ENCODE measurements around the gene FAM9C.

DNA sequence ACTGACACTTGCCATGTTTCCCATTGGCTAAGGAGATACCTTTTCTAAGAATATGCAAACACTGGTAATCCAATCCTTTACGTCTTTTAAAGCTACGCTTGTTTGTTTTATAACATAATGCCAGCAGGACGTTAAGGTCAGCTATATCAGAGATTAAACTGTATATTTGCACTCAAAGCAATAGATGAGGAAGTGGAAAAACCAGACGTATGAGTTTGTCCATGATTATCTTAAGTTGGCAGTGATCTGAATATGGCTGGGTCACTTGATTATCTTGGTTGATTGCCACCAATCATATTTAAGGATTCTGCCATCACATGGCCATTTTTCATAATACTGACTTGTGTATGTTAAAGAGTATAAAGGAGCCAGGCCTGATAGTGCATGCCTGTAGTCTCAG, 50.1 kb downstream of the FAM9C start:
- no peak for TF ChIP-seq CTCF (tag by site-specific recombination; IDR thresholded peaks at IDR 0.05)
- TF ChIP-seq ZNF239 (tag by site-specific recombination; IDR thresholded peaks at IDR 0.05): no peak
- no peak for TF ChIP-seq ZNF510 (tag by site-specific recombination; IDR thresholded peaks at IDR 0.05; ENCODE audit: insufficient replicate concordance)
